ENCODE results near the gene KIFBP.

GRCh38 chr10:68988530-68989316, at the start of gene KIFBP:
- TF ChIP-seq EZH2 (IDR thresholded peaks at IDR 0.05; ENCODE audit: insufficient read depth, poor library complexity, severe bottlenecking) (no peak), EZH2phosphoT487 (IDR thresholded peaks at IDR 0.05; ENCODE audit: insufficient read depth, low read depth) (no peak)

Data from GM23248 (cell line).